ENCODE measurements around the gene PRDX5.
A peak's percentile ranks its signal among the peaks of the same experiment; 100 is the strongest.

Gene PRDX5

DNA sequence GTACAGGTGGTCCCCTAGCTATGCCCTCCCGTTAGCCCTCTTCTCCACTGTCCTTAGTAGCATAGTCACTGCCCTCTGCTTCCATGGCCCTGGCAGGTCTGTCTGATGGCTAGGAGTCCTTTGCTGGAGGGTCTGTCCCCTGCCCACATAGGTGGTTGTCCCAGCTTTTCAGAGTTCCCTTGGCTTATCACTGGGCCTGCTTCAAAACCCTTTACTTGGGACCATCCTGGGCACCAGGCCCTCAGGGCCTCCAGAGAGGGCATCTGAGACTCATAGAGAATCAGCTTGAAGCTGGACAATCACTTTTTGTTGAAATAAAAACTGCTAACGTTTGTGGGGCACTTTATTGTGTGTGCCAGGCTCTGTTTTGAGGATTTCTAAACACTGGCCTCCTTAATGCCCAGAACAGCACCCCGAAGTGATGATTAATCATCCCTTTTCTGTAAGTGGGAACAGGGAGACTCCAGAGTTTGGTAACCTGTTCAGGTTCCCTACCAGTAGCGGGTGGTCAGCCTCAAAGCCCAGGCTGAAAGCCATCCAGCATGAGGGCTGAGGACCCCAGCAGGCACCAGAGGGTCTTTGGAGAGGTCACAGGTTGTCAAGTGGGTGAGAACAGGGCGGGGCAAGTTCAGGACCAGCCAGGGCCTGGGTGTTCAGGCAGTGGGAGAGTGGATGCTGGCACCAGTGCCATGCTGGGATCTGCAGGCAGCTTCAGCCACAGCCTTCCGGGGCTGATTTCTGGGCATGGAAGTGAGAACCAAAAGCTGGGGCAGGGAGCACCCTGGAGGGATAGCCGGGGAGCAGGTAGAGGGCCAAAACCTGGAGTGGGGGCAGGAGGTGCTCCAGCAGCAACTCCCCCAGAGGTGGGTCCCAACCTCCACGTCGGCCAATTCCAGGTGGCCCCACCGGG lies 27.3 kb upstream of the PRDX5 start:
- no peak for DNase-seq

GRCh38 chr11:64291262-64291751 lies 26.6 kb upstream of the PRDX5 start, which contains the start of gene KCNK4:
KCNK4 (plus strand) TSS chr11:64291302; CDS start chr11:64293019, 1,717 bp downstream.
- DNase-seq: no peak

DNA sequence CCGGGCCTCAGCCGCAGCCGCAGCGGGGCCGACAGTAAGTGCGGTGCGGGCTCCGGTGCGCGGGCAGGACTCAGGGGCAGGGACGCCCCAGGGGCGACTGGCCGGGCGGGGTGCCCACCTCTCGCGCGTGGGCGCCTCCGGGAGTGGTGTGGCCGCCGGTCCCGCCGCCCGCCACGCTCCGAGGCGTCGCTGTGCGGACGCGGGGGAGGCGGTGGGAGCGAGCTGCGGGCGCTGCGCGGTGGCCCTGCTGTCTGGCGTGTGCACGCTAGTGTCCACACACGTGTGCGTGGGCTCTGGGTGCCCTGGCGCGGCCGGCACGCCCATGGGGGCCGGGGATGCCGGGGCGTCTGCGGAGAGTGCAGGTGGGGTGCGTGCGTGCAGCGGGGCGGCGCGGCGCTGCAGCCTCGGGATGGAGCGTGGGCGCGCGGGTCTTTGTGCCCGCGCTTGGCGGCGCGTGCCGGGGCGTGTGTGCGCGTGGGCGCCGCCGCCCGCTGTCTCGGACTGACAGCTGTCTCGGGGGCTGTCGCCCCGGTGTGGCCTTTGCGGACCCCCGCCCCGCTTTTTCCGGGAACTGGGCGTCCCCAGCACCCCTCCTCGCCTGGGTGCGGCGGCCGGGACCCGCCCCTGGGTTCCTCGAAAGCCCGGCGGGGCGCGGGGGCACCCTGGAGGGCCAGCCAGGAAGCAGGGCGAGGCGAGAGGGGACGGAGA lies 26.0 kb upstream of the PRDX5 start:
- DNase-seq: no peak

DNA sequence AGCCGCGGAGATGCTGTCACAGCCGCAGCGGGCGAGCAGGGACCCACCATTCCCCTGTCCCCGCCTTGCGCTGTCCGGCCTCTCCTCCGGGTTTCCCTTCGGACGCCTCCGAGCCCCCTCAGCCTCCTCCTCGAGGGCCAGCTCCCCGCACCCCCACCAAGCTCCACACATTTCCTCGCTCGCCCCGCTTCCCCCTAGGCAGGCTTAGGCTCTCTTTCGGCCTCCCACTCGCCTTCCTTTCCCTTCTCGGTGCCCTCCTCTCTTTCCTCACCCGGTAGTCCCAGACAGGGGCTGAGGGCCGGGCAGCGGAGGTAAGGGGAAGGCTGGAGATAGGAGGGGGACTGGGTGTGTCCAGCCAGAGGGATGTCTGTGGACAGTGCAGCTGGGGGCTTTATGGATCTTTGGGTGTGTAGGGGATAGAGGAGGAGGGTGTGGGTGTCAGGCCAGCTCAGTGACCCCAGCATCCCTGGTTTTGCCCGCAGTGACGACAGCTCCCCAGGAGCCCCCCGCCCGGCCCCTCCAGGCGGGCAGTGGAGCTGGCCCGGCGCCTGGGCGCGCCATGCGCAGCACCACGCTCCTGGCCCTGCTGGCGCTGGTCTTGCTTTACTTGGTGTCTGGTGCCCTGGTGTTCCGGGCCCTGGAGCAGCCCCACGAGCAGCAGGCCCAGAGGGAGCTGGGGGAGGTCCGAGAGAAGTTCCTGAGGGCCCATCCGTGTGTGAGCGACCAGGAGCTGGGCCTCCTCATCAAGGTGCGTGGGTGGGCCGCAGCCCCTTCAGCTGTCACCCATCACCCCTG lies 25.3 kb upstream of the PRDX5 start:
- DNase-seq: no peak

- DNase-seq: no peak
These were observed 23.1 kb upstream of the PRDX5 start for GRCh38 chr11:64294774-64295173.

DNA sequence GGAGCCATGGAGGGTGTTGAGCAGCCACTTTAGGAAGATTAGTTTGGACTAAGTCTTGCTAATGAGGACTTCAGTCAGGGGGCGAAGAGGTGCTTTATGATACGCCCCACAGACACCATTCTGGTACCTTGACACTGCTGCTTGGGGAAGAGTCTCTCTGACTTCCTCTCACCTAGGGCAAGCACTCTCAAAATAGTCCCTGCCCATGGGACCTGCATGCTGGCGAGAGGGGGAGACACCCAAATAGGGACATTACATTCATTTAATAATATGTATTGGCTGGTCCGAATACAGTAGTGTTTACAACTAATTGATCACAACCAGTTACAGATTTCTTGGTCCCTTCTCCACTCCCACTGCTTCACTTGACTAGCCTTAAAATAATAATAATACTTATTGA lies 22.2 kb upstream of the PRDX5 start:
- no peak for DNase-seq

DNA sequence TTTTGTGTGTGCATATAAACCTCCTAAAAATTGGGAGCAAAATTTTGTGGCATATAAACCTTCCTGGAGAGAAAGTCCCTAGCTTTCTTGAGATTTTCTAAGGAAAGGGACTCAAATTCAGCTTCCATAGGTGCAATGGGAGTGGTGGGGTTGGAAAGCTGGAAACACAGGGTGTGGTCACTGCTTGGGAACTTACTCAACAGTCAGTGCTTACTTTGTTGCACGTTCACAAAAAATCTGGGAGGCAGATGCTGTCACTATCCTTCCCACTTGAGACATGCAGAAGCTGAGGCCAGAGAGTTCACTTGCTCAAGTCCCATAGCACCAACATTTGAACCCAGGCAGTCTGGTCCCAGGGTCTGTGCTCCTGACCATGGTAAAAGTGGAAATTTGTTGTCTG lies 21.7 kb upstream of the PRDX5 start:
- DNase-seq: no peak

- no peak for DNase-seq
These were observed 20.9 kb upstream of the PRDX5 start for GRCh38 chr11:64296830-64297698.

GRCh38 chr11:64297699-64298358 lies 20.1 kb upstream of the PRDX5 start:
- DNase-seq: no peak

- DNase-seq: no peak
These were observed 18.7 kb upstream of the PRDX5 start for GRCh38 chr11:64298966-64299846.

DNA sequence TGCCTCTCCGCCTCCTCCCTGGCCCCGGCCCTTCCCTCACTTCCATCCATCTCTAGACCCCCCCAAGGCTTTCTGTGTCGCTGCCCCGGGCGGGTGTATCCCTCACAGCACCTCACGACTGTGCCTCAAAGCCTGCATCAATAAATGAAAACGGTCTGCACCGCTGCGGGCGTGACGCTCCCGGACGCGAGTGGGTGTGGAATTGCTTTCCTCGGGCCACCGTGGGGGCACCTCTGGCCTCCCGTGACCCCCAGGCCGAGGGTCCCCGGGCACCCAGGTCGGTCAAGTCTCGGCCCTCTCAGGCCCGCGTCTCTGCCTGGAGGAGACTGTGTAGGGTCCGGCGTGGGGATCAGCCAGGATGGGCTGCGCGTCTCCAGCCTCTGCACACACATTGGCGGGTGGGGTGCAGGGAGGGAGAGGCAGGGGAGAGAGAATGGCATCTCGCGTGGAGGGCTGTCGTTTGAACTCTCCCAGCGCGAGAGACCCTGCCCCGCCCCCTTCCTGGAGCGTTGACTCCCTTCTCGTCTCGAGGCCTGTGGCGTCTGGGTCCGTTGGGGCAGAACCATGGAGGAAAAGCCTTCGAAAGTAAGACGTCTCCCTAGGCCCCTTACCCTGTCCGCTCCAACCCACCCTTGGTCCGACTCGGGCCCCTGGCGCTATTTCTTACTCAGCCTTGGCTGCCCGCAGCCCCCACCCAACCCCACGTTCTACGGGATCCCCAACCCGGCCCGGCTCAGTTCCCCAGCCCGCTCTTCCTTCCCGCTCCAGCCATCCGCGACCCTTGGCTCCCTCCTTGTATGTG lies 17.9 kb upstream of the PRDX5 start, which contains the start of gene CATSPERZ:
Gene CATSPERZ, plus strand, starts transcription at position 512 of the 802 bp plus-strand sequence. Its CDS starts 53 bp downstream, at position 565.
- DNase-seq: no peak

GRCh38 chr11:64303109-64304031 lies 14.6 kb upstream of the PRDX5 start:
- DNase-seq: no peak

GRCh38 chr11:64304032-64304315 lies 13.9 kb upstream of the PRDX5 start:
- no peak for DNase-seq

GRCh38 chr11:64304316-64305072 lies 13.4 kb upstream of the PRDX5 start:
- peak; percentile 64 for DNase-seq

GRCh38 chr11:64305075-64305690 lies 12.7 kb upstream of the PRDX5 start, which contains the start of gene ESRRA:
ESRRA (plus strand) TSS chr11:64305524; CDS start chr11:64307180, 1,656 bp downstream.
- DNase-seq: peak; percentile 94

DNA sequence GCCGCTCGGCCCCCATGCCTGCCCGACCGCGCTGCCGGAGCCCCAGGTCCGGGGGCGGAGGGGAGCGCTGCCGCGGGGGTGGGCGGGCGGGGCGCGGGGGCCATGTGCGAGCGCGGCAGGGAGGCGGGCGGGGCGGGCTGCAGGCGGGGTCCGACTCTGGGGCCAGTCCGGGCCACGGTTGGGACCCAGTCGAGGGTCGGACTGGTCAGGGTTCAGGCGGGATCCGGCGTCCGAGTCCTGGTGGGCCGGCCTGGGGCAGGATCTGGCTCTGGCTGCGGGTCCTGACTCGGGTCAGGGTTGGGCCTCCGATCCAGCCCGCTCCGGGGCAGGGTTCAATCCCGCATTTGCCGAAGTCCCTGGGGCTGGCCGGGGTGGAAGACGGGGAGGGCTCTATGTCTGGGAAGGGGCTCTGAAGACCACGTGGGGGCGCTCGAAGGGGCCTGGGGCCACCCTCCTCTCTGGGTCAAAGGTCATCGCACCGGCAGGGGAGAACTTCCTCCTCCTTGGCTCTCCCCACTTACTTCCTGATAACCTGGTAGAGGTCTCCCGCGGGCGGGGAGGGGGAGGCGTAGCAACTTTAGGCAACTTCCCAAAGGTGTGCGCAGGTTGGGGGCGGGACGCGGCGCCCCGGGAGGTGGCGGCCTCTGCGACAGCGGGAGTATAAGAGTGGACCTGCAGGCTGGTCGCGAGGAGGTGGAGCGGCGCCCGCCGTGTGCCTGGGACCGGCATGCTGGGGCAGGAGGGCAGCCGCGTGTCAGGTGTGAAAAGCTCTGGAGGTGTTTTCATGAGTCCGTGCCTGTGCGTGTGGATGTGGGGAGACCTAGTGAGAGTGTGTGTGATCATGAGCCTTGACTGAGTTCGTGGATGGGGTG lies 12.0 kb upstream of the PRDX5 start:
- no peak for DNase-seq

All from NCI-H1417 treated with DMSO at 0.1 percent for 48 hours (cell line).